OCI-LY7 (cell line): ENCODE data around the gene ATG16L2. TPM values are rescaled to one million over a fixed set of nuclear protein-coding genes. Genes with fewer than 3 reads are reported as not detected.

Source experiments
- BruUV-seq: library from RNA; stranded (reverse); fragments of 400-500 nt; replicated peaks from 2 replicates; lab custom pipeline; 2021; lab: Mats Ljungman, UMichigan
- CTCF ChIA-PET: fragments of 300-600 bp; sonication (Branson Sonifier 250); formaldehyde crosslinking; loops from one replicate; lab custom pipeline; 2022; ENCODE audit warnings: antibody characterized with exemption; ENCODE audit not compliant: unreplicated experiment; lab: Charles Lee
- POLR2A ChIA-PET: fragments of 300-600 bp; sonication (Branson Sonifier 250); formaldehyde crosslinking; loops from one replicate; lab custom pipeline; 2022; ENCODE audit warnings: antibody characterized with exemption; lab: Charles Lee
- DNase-seq: peaks from one replicate; pipeline ENCODE4 v3.0.0-alpha.2; 2015; ENCODE audit warnings: low spot score
- H2AFZ ChIP-seq: fragments of 200-600 bp; sonication (generic), shearing (Covaris generic); 2 replicates; pipeline ENCODE4 v1.6.1; 2014; ENCODE audit warnings: mild to moderate bottlenecking, antibody characterized with exemption, low read length, moderate library complexity
- H3K27ac ChIP-seq: fragments of 200-600 bp; sonication (generic); 2 replicates; pipeline ENCODE4 v1.5.1; 2014; ENCODE audit warnings: mixed run types, low read depth, mild to moderate bottlenecking, moderate library complexity, low read length, inconsistent platforms; ENCODE audit not compliant: poor library complexity, severe bottlenecking
- H3K36me3 ChIP-seq: fragments of 200-600 bp; sonication (generic); 2 replicates; pipeline ENCODE4 v1.6.1; 2014; ENCODE audit warnings: mild to moderate bottlenecking, antibody characterized with exemption, low read length, moderate library complexity, mixed read lengths; ENCODE audit not compliant: insufficient read depth
- H3K4me1 ChIP-seq: fragments of 200-600 bp; sonication (generic); 2 replicates; pipeline ENCODE4 v1.5.1; 2014; ENCODE audit warnings: mild to moderate bottlenecking, low read length; ENCODE audit not compliant: insufficient read depth, poor library complexity, severe bottlenecking
- H3K4me2 ChIP-seq: fragments of 200-600 bp; sonication (generic); 2 replicates; pipeline ENCODE4 v1.6.1; 2014; ENCODE audit warnings: mild to moderate bottlenecking, low read length
- H3K4me3 ChIP-seq: fragments of 200-600 bp; sonication (generic); 2 replicates; pipeline ENCODE4 v1.5.1; 2014; ENCODE audit warnings: mild to moderate bottlenecking, low read depth, low read length; ENCODE audit not compliant: poor library complexity, severe bottlenecking
- H3K79me2 ChIP-seq: fragments of 200-600 bp; sonication (generic); 2 replicates; pipeline ENCODE4 v1.6.1; 2016; ENCODE audit warnings: low read depth, mild to moderate bottlenecking, low read length, moderate library complexity, mixed read lengths; ENCODE audit not compliant: insufficient read depth
- H3K9me2 ChIP-seq: fragments of 200-600 bp; sonication (generic); 2 replicates; pipeline ENCODE4 v1.6.1; 2016; ENCODE audit warnings: mild to moderate bottlenecking, low read length, mixed read lengths; ENCODE audit not compliant: insufficient read depth
- H3K9me3 ChIP-seq: fragments of 200-600 bp; sonication (generic); 2 replicates; pipeline ENCODE4 v1.6.1; 2014; ENCODE audit warnings: mild to moderate bottlenecking, mixed run types, low read length, mixed read lengths
- H4K20me1 ChIP-seq: fragments of 200-600 bp; sonication (generic); 2 replicates; pipeline ENCODE4 v1.6.1; 2014; ENCODE audit warnings: mild to moderate bottlenecking, antibody characterized with exemption, low read length, moderate library complexity, mixed read lengths; ENCODE audit not compliant: insufficient read depth
- CTCF ChIP-seq: fragments of 200-600 bp; sonication (generic); conservative IDR thresholded peaks from 2 replicates; pipeline ENCODE4 v1.5.1; 2014; ENCODE audit warnings: mild to moderate bottlenecking, antibody characterized with exemption, low read length, moderate library complexity, mixed read lengths
- EZH2phosphoT487 ChIP-seq: fragments of 200-600 bp; sonication (generic); IDR thresholded peaks from 2 replicates; pipeline ENCODE4 v1.6.1; 2018; ENCODE audit warnings: low read depth, borderline replicate concordance, mild to moderate bottlenecking, mixed run types, antibody characterized with exemption, low read length, moderate library complexity, mixed read lengths
- intact Hi-C: fragments of 100-400 bp; cut with micrococcal nuclease; formaldehyde crosslinking; loops from one replicate; pipeline ENCODE4 v1.10.0; 2022; ENCODE audit not compliant: unreplicated experiment
- total RNA-seq, 2 experiments: library from RNA; depleted of rRNA in 1 of 2; stranded (reverse); fragments of >200 nt in 1 of 2; shearing (Covaris generic) in 1 of 2; gene quantifications; 2 replicates each; pipeline ENCODE4 v1.2.3, GENCODE V29; 2014 to 2022

Gene ATG16L2
- total RNA-seq, 2 experiments from 2014 or later = 103 to 108 TPM

- CTCF ChIA-PET = interaction anchor here (0.8 to 0.9 kb wide), 2 partner anchors 91 to 98 kb away, joined by 3 read pairs; no protein-coding TSS in a partner anchor
- peaks cover 41% of the 10 kb centered on the region for H3K79me2 ChIP-seq
- no peaks in the 10 kb centered on the region for H3K9me2 ChIP-seq
- H4K20me1 ChIP-seq = peaks cover 4% of the 10 kb centered on the region; the same call in 1 of the 2 replicates
- H3K4me2 ChIP-seq = peak overlapping the region; percentile 90
- H3K36me3 ChIP-seq = peaks cover 54% of the 10 kb centered on the region
- no peaks in the 10 kb centered on the region for H3K9me3 ChIP-seq
- H3K4me3 ChIP-seq = peak overlapping the region; percentile 84
- no TSS peak for BruUV-seq
- peak overlapping the region; percentile 57 for H2AFZ ChIP-seq
- peak overlapping the region; percentile 91 for H3K27ac ChIP-seq
- TF ChIP-seq EZH2phosphoT487 (no peak), CTCF (no peak)
- intact Hi-C loops = loop anchor here (1.0 to 10.0 kb wide), 5 partner anchors 21 to 428 kb away; no protein-coding TSS in a partner anchor
- peak; percentile 92 for DNase-seq
- peaks cover 27% of the 10 kb centered on the region for H3K4me1 ChIP-seq
- POLR2A ChIA-PET = interaction anchor here (0.5 to 1.4 kb wide), 4 partner anchors 73 to 346 kb away, joined by 3 to 6 read pairs (median 3); no protein-coding TSS in a partner anchor
Observed at GRCh38 chr11:72813740-72814285, 398 bp upstream of the ATG16L2 start.

GRCh38 chr11:72815110-72815618 lies 953 bp downstream of the ATG16L2 start:
- POLR2A ChIA-PET = interaction anchor here (0.5 to 2.3 kb wide), 8 partner anchors 8 to 332 kb away, joined by 3 to 8 read pairs (median 5); partner anchors contain the start of gene STARD10
- intact Hi-C loops = loop anchor here (2.0 to 10.0 kb wide), 2 partner anchors 76 to 230 kb away; no protein-coding TSS in a partner anchor
- H3K79me2 ChIP-seq = peaks cover 41% of the 10 kb centered on the region
- H3K36me3 ChIP-seq = peaks cover 52% of the 10 kb centered on the region
- H3K4me3 ChIP-seq = peak overlapping the region; percentile 84
- peak overlapping the region; percentile 91 for H3K27ac ChIP-seq
- H3K4me2 ChIP-seq = peak overlapping the region; percentile 90
- CTCF ChIA-PET = interaction anchor here (0.6 kb wide), 1 partner anchor 94 kb away, joined by 6 read pairs; no protein-coding TSS in a partner anchor
- DNase-seq = no peak
- no peaks in the 10 kb centered on the region for H3K9me2 ChIP-seq
- BruUV-seq = no TSS peak
- peaks cover 27% of the 10 kb centered on the region for H3K4me1 ChIP-seq
- H3K9me3 ChIP-seq = no peaks in the 10 kb centered on the region
- no peak for TF ChIP-seq EZH2phosphoT487
- no peak for TF ChIP-seq CTCF
- peak overlapping the region; percentile 46; the same call in 1 of the 2 replicates for H2AFZ ChIP-seq
- peaks cover 4% of the 10 kb centered on the region; the same call in 1 of the 2 replicates for H4K20me1 ChIP-seq
